Dermis blood vessel endothelial cell (primary cell): ENCODE data around the gene CUX1. TPM values are rescaled to one million over a fixed set of nuclear protein-coding genes. Genes with fewer than 3 reads are reported as not detected.

Experiments
- DNase-seq: peaks from one replicate; pipeline ENCODE4 v3.0.0; 2010
- total RNA-seq: library from RNA; depleted of rRNA; stranded (reverse); fragments of >200 nt; gene quantifications from 2 replicates; pipeline ENCODE4 v1.2.3, GENCODE V29; 2014

Gene CUX1
- total RNA-seq, 1 donor from 2014 or later = 39.5 TPM

GRCh38 chr7:101960985-101961708 is 143.7 kb downstream of the CUX1 start:
- no peak for DNase-seq

- no peak for DNase-seq
These were observed 144.4 kb downstream of the CUX1 start for GRCh38 chr7:101961811-101962210.

DNA sequence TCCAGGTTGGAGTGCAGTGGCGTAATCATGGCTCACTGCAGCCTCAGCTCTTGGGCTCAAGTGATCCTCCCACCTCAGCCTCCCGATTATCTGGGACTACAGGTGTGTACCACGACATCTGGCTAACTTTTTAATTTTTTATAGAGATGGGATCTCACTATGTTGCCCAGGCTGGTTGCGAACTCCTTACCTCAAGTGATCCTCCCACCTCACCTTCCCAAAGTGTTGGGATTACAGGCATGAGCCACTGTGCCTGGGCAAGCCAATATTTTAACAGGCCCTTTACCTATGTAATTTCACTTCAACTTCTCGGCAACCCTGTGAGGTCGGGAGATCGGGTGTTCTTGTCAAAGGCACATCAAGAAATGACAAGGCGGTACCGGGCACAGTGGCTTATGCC is 146.3 kb downstream of the CUX1 start:
- DNase-seq = no peak

GRCh38 chr7:101964680-101965452 is 147.4 kb downstream of the CUX1 start:
- DNase-seq = no peak

DNA sequence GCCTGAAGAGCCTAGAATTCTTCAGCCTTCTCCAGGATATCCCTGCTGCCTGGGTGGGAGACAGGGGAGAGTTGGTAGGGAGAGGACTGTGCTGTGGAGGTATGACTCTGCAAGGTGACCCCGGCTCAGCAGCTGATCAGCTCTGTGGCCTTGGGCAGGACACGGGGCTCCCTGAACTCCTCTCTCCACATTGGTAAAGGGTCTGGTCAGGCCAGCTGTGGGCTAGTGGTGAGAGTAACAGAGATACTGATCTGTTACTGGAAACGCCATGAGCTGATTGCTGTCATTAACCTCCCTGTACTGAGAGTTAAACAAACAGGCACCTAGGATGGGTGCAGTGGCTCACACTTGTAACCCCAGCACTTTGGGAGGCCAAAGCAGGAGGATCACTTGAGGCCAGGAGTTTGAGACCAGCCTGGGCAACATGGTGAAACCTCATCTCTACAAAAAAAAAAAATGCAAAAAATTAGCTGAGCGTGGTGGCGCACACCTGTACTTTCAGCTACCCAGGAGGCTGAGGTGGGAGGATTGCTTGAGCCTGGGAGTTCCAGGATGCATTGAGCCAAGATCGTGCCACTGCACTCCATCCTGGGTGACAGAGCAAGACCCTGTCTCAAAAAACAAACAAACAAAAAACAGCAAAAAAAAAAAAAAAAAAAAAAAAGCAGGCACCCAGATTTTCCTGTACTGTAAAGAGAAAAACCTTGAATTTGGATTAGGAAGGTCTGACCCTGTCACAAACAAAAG is 151.5 kb downstream of the CUX1 start:
- no peak for DNase-seq

DNA sequence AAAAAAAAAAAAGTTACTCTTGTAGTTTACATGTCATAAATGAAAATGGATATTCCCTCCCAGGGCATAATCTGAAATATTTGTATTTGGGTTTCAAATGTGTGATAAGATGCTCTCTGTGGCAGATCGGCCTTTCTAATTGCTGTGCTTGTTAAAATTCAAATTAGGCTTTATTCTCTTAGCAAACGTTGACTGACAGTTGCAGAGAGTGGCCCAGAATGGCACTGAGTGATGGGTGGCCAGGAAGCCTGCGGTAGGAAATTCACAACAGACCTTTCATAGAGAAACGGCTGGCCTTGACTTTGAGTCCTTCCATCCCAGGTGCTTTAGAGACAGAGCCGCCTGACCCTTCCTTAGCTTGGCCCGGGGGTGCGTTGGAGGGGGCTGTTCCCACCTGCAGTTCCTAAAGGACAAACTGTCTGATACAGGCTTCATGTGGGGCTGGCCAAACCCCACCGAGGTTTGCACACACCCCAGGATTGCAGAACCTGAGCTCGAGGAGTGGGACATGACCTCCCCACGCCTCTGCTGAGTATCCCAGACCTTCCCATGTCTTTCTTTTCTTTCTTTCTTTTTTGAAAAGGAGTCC is 152.7 kb downstream of the CUX1 start:
- no peak for DNase-seq

DNA sequence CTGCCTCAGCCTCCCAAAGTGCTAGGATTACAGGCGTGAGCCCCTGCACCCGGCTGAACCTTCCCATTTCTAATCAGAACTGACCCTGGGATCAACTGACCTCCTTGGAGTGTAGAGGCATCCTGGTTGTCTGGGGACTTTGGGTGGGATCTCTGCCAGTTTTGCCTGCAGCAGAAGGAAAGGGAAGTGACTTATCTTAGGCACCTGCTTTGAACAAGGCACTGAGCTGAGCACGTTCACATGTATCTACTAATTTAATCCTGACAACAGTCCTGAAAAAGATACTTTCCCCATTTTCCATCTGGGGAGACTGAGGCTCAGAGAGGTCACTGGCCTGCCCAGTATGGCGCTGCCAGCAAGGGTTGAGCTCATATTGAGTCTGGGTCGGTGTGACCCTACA is 153.4 kb downstream of the CUX1 start:
- DNase-seq = peak; percentile 57

DNA sequence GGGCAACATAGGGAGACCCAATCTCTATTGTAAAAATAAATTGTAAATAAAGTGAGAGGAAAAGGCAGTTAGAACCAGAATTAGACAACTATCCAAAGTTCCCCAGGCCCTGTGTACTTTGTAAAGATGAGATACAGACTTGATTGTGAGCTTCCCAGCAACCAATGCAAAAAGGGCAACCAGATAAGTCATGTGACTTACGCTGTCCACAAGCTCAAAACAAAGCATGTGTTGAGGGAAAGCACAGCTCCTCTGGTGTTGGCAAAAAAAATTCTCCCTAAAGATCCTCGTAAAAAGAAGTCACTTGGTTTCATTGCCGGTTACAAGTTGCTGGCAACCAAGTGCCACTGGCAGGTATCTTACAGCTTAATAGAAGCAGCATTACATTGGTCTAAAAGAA is 154.0 kb downstream of the CUX1 start:
- no peak for DNase-seq

GRCh38 chr7:101972627-101973026 is 155.2 kb downstream of the CUX1 start:
- no peak for DNase-seq

- DNase-seq = no peak
These were observed 155.7 kb downstream of the CUX1 start for GRCh38 chr7:101973130-101973529.

DNA sequence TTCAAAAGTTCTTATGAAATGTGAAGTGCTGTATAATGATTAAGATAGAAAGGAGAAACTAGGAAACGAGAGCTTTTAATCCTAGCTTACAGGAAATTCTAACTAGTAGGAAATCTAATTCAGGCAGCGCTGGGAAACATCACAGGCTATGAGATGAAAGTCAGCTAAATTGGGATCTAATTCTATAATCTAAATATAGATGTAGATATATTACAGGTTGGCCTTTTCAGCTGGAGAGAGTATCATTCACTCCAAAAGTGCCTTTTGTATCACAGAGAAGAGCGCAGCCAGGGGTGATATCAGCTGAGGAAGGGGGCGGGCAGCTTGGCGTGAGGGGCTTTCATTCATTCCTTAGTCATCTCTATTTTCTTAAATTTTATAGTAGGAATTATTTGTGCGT is 157.0 kb downstream of the CUX1 start:
- no peak for DNase-seq

DNA sequence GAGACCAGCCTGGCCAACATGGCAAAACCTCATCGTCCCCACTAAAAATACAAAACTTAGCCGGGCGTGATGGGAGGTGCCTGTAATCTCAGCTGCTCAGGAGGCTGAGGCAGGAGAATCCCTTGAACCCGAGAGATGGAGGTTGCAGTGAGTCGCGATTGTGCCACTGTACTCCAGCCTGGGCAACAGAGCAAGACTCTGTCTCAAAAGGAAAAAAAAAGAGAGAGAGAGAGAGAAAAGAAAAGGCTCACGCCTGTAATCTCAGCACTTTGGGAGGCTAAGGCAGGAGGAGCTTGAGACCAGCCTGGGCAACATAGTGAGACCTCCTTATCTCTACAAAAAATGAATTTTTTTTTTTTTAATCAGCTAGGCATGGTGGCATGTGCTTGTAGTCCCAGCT is 157.6 kb downstream of the CUX1 start:
- no peak for DNase-seq

GRCh38 chr7:101976411-101976810 is 159.0 kb downstream of the CUX1 start:
- no peak for DNase-seq

DNA sequence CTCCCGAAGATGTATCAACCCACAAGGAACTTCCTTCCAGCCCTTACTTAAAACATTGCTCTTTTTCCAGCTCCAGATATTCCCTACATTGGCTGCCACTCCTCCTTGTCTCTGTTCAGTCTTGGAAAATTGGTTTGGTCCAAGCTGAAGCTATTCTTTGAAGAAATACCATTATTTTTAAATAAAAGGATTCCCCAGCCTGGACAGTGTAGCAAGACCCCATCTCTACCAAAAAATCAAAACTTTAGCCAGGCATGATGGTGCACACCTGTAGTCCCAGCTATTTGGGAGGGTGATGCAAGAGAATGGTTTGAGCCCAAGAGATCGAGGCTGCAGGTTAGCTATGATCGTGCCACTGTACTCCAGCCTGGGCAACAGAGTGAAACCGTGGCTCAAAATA is 159.8 kb downstream of the CUX1 start:
- DNase-seq = no peak

- DNase-seq = no peak
These were observed 161.3 kb downstream of the CUX1 start for GRCh38 chr7:101978683-101979082.

GRCh38 chr7:101983147-101983811 is 165.9 kb downstream of the CUX1 start:
- no peak for DNase-seq

GRCh38 chr7:101984133-101984879 is 166.9 kb downstream of the CUX1 start:
- DNase-seq = no peak

- DNase-seq = no peak
These were observed 167.9 kb downstream of the CUX1 start for GRCh38 chr7:101985057-101985902.

- no peak for DNase-seq
These were observed 168.7 kb downstream of the CUX1 start for GRCh38 chr7:101985903-101986734.

DNA sequence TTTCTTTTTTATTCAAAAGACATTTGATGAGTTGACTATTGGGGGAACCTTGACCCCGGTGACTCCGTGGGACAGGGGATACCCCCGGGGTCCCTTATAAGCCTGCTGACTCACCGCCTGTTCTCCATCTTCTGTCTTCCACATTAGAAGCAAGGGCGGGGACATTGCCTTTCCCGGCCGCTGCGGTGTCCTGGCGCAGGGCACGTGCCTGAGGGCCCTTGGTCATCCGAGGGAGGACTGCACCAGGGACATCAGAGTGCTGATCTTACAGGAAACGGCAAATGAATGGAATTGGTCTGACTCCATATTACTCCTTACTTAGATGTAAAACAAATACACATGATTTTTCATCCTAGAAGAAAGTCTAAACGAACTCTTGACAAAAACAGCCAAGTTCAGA is 170.1 kb downstream of the CUX1 start:
- no peak for DNase-seq
